HCT116 (cell line): ENCODE results near the gene CAMK2D.

Experiments
- ATF3 ChIP-seq: IDR thresholded peaks from 2 replicates; pipeline ENCODE4 v1.6.1; 2012
- CEBPB ChIP-seq: IDR thresholded peaks from 2 replicates; pipeline ENCODE4 v1.6.1; 2012; ENCODE audit warnings: low read depth
- EZH2 ChIP-seq: fragments of 200-600 bp; sonication (generic); IDR thresholded peaks from 2 replicates; pipeline ENCODE4 v1.6.1; 2017; ENCODE audit warnings: antibody characterized with exemption, mixed run types
- EZH2phosphoT487 ChIP-seq: fragments of 200-600 bp; IDR thresholded peaks from 2 replicates; pipeline ENCODE4 v1.6.1; 2018; ENCODE audit warnings: antibody characterized with exemption, borderline replicate concordance
- FOSL1 ChIP-seq: IDR thresholded peaks from 2 replicates; pipeline ENCODE4 v1.6.1; 2012; ENCODE audit warnings: low read depth
- JUND ChIP-seq: IDR thresholded peaks from 2 replicates; pipeline ENCODE4 v1.6.1; 2012
- POLR2A ChIP-seq: IDR thresholded peaks from 2 replicates; pipeline ENCODE4 v1.7.0; 2011; ENCODE audit warnings: borderline replicate concordance; ENCODE audit not compliant: insufficient read depth, insufficient read length; ENCODE audit errors: extremely low read depth
- POLR2AphosphoS5 ChIP-seq: IDR thresholded peaks from 2 replicates; pipeline ENCODE4 v1.6.1; 2011; ENCODE audit warnings: mild to moderate bottlenecking, low read depth, low read length, moderate library complexity
- REST ChIP-seq: IDR thresholded peaks from 2 replicates; pipeline ENCODE4 v1.6.1; 2012; ENCODE audit warnings: low read depth
- SP1 ChIP-seq: IDR thresholded peaks from 2 replicates; pipeline ENCODE4 v1.6.1; 2012; ENCODE audit warnings: low read depth
- ZNF274 ChIP-seq: fragments of 200-500 bp; sonication (Bioruptor generic); IDR thresholded peaks from 2 replicates; pipeline ENCODE4 v1.6.1; 2014; ENCODE audit warnings: mild to moderate bottlenecking, low read depth, low read length, inconsistent platforms
- TF ChIP-seq, protein P1 (sequence below), 3 experiments: fragments of 200-600 bp in 1 of 3; sonication (generic) in 1 of 3; IDR thresholded peaks in 2 of 3; conservative IDR thresholded peaks in 1 of 3; 2 replicates each; pipeline ENCODE4 v1.5.1; 2012 to 2017; ENCODE audit warnings: low read depth in 2 of 3, low read length in 2 of 3, antibody characterized with exemption in 1 of 3, borderline replicate concordance in 1 of 3, control low read depth in 1 of 3, mild to moderate bottlenecking in 1 of 3, mixed read lengths in 1 of 3, mixed run types in 1 of 3, moderate library complexity in 1 of 3; ENCODE audit not compliant: insufficient read depth in 1 of 3

DNA sequence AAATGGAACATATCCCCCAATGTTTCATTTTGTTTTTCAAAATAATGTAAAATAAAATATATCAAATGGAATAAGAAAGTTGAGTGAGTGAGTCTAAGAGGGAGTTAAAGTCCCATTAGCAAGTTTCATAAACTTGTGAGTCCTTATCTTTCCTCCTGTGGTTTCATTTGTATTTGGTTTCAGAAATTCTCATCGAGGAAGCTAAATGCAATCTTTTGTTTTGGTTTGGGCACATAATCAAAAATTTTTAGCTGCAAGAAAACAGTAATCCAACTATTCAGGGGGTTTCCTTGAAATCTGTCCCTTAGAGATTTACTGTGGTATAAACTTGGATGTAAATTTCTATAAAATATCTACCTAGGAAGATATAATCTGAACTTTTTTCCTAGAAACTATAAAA, 124.2 kb downstream of the CAMK2D start:
- TF ChIP-seq, protein P1, sequence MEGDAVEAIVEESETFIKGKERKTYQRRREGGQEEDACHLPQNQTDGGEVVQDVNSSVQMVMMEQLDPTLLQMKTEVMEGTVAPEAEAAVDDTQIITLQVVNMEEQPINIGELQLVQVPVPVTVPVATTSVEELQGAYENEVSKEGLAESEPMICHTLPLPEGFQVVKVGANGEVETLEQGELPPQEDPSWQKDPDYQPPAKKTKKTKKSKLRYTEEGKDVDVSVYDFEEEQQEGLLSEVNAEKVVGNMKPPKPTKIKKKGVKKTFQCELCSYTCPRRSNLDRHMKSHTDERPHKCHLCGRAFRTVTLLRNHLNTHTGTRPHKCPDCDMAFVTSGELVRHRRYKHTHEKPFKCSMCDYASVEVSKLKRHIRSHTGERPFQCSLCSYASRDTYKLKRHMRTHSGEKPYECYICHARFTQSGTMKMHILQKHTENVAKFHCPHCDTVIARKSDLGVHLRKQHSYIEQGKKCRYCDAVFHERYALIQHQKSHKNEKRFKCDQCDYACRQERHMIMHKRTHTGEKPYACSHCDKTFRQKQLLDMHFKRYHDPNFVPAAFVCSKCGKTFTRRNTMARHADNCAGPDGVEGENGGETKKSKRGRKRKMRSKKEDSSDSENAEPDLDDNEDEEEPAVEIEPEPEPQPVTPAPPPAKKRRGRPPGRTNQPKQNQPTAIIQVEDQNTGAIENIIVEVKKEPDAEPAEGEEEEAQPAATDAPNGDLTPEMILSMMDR (IDR thresholded peaks at IDR 0.05 in 2 of 3, conservative IDR thresholded peaks at IDR 0.05 in 1 of 3; ENCODE audit: borderline replicate concordance in 1 of 3, insufficient read depth in 1 of 3, low read depth in 2 of 3, low read length in 2 of 3) = no peak
- TF ChIP-seq ZNF274 (no peak), FOSL1 (no peak), REST (no peak), POLR2A (no peak), POLR2AphosphoS5 (no peak), ATF3 (no peak), SP1 (no peak), EZH2 (no peak), JUND (no peak), CEBPB (no peak), EZH2phosphoT487 (no peak)
